SHP77 (cell line): ENCODE results near the gene NLRC3.

Source experiments
- DNase-seq, 2 experiments: peaks; one replicate each; lab custom pipeline; 2025; lab: John Stamatoyannopoulos, UW

The NLRC3 gene

DNA sequence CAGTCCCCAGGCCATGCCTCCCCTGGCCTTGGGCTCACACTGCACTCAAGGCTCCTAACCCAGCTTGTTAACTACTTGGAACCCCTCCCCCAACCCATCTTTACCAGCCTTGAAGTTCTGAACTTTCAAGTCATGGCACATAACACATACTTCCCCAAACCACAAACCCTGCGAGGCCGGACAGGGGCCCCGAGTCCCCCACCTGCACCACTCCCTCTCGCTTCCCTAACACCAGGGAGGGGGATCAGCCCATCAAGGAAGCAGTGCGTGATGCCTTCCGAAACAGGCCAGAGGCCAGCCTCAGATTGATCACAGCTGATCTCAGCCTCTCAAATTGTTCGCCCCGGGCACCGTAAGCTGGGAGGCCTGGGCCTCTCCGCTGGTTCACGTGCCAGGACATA lies 3.0 kb upstream of the NLRC3 start:
- DNase-seq: no peak

DNA sequence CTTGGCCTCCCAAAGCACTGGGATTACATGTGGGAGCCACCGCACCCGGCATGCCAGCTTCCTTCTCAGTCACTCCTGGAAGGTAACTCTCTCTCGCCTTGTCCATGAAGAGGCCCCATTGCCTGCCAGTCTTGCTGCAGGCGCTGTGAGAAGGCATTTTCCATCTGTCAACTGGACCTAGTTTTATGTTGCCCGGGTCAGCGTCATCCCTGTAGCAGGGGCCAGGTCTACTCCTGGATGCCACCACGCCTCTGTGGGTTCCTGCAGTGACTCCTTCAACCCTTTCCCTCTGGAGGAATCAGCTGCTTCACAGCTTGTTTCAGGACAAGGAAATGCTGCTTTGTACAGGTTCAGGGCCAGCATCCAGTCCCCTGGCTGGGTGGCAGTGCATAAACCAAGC lies 2.6 kb upstream of the NLRC3 start:
- no peak for DNase-seq

DNA sequence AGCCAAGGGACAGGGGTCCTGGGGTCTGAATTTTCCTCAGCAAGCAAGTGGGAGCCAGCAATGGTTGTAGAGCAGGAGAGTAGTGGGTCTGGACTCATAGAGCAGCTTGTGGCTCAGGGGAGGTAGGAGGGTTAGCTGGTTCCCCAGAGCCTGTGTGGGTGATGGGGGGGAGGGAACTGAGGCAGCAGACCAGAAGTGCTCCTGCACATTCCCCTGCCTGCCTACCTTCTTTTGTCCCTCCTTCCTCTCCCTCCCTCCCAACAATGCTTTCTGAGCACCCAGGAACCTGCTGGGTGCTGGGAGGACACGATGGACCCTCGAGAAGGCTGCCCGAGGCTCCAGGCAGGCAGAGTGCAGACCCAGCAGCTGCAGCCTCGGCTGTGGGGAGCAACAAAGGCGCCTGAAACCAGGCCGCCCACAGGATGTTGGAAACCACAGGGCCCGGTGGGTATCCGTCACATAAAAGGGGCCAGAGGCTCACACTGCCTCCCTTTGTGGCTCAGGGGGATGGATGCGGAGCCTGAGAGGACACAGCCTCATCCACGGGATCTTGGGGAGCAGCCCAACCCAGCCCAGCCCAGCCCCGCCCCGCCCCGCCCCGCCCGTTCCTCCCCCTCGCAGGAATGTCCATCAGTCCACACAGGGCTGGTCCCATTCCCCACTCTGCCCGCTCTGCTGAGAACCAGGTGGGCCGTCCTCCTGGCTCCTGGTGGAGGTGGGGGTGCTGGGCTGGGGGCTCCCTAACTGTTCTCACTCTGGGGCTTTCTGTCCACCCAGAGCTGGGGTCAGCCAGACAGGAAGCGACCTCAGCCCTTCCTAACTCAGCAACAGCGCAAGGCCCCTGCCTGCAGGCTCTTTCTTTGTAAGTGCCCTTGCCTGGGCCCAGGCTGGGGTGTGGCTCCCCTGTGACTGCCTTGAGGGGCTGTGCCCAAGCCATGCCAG lies 1.7 kb upstream of the NLRC3 start:
- DNase-seq: no peak

DNA sequence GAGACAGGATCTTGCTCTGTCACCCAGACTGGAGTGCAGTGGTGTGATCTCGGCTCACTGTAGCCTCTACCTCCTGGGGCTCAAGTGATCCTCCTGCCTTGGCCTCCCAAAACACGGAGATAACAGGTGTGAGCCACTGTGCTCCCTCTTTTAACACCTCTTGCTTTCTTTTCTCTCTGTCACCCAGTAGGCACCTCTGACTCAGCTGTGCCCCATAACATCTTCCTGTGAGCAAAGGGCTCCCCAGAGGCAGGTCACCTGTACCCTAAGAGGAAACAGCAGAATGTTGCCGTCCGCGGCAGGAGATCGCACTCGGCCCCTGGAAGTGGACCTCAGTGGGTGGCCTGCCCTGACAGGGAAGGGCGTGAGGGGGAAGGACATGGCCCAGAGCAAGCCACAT lies 918 bp upstream of the NLRC3 start:
- DNase-seq: no peak

DNA sequence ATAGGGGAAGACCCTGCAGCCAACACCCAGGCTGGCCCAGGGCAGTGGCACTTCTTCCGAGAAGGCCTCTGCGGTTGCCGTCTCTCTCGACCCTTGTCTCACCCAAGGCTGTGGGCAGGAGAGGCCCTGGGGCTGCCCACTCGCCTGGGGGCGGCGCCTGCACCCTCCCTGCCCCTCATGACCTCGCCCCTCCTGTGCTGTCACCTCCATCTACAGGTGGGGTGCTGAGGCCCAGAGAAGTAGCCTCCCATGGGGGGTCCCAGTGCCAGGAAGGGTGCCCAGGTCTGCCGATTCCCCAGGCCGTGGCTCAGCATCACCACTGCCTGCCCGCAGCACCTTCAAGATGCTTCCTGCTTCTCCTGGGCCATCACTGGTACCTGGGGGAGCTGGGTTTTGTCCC lies 992 bp downstream of the NLRC3 start:
- no peak for DNase-seq

DNA sequence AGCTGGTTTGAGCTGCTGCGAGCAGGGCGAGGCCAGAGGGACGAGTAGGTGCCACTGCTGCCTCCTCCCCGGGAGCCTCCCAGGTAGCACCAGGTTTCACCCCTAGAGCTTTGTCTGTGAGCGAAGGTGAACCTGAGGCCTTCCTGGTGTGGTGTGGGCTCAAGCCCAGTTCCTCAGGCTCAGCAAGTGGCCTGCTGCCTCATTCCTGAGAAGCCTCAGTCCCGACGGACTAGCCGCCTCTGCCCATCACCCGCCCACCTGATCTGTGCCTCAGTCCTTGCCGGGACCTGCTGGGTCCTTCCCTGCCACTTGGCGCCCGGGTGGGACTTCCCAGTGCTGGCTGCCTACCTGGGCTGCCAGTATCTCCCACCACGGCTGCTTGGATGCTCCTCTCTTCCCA lies 1.7 kb downstream of the NLRC3 start:
- DNase-seq: no peak

DNA sequence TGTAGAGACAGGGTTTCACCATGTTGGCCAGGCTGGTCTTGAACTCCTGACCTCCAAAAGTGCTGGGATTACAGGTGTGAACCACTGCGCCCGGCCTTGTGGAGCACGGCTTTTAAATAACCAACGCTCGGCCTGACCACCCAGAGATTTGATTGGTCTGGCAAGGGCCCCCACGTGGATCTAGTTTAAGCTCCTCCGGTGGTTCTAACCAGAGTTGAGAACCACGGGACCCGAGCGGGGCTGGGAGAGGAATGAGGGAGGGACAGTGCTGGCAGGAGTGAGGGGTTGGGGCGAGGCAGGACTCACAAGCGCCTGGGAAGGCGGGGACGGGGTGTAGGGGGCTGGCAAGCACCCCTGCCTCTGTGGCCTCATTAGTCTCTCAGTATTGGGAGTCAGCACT lies 3.0 kb downstream of the NLRC3 start:
- DNase-seq: no peak

DNA sequence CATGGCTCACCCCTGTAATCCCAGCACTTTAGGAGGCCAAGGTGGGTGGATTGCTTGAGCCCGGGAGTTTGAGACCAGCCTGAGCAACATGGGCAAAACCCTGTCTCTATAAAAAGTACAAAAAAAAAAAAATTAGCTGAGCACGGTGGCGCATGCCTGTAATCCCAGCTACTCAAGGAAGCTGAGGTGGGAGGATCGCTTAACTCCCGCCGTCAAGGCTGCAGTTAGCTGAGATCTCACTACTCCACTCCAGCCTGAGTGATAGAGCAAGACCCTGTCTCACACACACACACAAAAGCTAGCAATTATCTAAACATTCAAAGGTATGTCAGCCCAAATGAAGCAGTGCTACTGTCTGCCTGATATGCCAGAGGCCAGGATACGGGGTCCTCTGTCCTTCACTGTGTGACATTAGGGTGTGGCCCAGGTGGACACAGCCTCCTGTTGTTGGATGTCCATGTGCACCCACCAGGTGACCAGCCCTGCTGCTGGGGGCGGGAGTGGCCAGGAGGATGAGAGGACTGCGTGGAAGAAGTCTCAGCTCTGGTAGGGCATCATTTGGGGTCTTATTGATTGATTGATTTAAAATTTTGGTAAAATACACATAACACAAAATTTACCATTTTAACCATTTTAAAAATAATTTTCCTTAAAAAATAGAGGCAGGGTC lies 3.9 kb downstream of the NLRC3 start:
- no peak for DNase-seq

DNA sequence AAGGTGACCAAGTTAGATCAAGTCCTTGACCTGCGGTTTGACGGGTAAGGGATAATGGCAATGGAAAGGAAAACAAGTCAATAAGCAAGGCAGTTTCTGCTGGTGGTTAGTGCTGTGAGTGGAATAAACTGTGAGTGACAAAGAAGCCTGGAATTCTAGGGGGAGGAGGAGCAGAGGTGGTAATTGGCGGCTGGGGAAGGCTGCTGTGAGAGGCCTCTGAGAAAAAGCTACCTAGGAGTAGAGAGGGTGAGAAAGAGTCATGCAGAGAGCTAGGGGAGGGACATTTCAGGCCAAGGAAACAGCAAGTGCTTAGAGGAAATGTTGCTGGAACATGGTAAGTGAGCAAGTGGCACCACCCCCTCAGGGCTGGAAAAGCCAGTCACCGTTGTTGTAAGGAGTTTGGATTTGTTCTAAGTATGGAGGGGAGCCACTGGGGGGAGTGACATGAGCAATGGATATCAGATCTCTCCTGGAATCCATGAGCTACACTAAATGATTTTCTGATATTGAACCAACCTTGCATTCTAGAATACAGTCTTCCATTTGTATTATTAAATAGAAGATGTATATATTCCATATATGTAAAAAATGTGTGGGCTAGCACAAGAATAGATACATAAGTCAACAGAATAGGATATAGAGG lies 6.7 kb downstream of the NLRC3 start:
- no peak for DNase-seq

DNA sequence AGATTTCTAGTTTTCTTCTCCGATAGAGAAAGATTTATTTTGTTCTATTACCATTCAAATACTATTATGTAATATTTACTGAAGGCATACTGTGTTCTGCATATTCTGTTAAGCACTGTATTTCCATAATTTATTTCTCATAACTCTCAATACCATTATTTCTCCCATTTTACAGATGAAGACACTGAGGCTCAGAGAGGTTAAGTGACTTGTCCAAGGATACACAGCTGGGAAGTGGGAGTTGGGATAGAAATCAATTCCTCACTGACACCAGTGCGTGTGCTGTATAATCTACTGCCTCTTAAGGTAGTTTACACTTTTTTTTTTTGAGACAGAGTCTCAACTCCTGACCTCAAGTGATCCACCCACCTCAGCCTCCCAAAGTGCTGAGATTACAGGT lies 7.4 kb downstream of the NLRC3 start:
- no peak for DNase-seq

DNA sequence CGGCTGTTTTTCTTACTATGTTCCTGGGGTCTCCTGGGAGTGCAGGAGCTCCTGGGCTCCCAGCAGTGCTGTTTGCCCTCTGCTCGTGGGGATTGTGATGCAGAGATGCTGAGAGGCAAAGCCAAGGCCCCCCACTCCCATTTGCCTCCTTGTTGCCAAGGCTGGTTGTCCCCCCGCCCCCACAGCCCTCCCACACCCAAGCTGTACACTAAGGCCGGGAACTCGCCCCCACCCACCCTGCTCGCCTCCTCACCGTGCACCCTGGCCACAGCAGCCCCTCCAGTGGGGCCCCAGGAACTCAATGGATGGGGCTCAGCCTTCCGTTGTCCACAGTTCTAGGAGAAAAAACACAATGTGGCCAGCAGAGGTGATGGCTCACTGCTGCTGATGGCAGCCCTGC lies 10.2 kb downstream of the NLRC3 start:
- no peak for DNase-seq

DNA sequence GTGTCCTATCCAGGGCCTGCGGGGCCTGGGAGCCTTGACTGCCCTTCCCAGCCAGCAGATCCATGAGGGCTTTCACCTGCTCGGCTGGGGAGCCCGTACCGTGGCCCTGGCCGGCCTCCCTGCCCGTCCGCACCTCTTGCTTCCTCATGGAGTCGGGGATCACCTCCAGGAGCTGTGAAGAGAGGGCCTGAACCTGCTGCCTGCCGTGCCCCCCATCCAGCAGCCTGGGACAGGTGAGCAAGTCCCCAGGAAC lies 12.4 kb downstream of the NLRC3 start:
- no peak for DNase-seq

DNA sequence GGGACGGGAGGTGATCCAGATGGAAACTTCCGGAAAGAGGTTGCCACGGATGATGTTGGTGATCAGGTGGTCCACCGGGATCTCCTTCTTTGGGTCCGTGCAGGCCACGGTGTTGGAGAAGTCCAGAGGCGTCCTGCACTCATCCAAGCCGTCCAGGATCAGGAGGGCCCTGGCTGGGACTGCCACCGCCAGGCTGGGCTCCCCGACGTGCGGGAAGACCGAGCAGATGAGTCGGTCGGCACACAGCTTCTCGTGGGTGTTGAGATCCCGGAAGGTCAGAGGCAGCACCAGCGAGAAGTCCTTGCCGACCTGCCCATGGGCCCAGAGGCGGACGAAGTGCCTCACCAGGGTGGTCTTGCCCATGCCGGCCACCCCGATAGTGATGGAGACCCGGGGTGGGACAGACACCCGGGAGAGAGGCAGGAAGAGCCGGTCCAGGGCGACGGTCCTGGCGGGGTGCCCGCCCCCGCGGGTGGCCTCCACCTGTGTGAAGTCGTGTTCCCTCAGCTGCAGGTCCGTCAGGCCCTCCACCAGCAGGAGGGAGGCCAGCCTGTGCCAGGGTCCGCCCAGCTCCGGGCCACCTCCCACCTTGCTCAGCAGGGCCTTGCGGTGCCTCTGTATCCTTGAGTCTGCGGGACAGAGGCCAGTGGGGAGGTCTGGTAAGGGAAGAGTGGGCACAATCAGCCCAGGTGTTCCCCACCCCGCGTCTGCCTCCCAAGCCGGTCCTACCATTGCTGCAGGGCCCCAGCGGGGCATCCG lies 12.9 kb downstream of the NLRC3 start:
- no peak for DNase-seq

DNA sequence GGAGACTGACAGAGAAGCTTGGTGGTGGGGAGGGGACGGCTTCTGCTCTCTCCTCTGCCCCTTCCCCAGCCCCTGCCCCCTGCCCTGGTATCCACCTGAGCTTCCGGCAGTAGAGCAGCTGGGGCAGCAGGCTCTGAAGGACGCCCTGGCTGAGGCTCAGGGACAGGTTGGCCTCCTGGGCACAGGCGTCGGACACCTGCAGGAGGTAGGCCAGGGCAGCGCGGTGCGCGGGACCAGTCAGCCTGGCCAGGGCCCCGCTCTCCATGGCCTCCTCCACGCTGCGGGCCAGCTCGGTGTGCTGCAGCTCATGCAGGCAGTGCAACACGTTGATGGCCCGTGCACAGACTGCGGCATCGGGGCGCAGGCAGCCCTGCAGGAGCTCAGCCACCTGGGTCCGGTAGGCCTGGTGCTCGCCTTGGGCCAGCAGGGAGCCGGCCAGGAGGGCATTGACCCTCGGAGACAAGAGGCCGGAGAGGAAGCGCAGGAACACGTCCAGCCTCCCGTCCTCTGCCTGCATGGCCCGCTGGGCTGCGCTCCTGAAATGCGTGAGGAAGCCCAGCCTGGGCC lies 14.2 kb downstream of the NLRC3 start:
- no peak for DNase-seq

DNA sequence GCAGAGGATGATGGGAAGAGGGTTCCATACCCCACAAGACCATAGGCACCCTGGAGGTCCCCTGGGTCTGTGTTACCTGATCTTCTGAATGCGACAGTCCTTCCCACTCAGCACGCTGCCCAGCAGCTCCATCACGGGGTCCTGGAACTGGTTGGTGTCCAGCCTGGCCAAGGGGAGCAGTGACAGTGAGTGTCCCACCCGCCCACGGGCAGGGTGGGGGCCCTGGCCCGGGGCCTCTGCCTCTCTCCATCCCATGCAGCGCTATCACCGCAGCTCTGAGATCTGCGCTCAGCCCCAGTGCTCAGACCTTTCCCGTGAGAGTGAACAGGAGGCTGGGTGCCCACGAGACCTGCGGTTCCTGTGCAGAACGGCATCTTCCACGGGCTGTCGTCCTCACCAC lies 15.6 kb downstream of the NLRC3 start:
- DNase-seq: no peak

DNA sequence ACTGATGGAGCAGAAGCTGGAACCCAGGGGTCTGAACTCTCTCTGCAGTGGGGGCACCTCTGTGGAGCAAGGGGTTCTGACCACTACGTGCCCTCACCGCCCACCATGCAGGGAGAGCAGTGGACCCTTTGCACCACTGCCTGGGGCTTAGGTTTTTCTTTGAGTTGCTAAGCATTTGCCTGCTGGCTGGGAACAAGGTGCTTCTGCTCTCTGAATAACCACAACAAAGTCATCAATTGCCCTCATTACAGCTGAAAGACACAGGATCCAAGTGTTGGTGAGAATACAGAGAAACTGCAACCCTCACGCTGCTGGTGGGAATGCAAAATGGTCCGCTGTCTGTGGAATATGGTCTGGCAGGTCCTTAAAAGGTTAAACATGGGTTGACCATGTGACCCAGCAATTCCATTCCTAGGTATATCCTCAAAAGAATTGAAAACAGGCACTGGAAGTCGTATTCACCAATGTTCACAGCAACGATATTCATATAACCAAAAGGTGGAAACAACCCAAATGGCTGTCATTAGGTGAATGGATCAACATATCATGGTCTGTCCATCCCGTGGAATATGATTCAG lies 22.8 kb downstream of the NLRC3 start:
- DNase-seq: no peak

DNA sequence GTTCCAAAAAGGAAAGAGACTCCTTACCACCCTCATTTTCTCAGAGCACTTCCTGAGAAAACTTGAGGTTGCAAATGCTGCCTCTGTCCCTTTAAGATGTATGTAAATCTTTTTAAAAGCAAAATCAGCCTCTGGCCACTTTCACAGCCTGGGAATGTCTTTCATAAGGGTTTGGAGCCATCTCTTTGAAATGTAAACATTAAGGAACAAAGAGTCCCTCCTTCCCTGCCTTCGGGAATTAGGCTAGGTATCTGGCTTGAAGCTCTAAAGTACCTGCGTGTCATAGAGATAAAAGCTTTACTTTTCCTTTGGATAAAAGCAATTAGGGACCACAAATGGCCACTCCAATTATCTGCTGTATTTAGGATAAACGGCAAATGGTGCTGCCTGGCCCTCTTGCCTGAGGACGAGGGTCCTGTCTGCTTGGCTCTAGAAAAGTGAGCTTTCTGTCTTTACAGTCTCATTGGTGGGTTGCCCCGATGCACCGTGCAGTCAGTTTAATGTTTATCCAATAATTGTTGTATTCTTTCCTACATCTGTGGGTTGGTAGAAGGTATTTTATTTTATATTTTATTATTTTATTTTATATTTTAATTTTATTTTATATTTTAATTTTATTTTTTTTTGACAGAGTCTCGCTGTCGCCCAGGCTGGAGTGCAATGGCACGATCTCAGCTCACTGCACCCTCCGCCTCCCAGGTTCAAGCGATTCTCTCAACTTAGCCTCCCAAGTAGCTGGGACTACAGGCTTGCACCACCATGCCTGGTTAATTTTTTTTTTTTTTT lies 23.9 kb downstream of the NLRC3 start:
- DNase-seq: no peak

DNA sequence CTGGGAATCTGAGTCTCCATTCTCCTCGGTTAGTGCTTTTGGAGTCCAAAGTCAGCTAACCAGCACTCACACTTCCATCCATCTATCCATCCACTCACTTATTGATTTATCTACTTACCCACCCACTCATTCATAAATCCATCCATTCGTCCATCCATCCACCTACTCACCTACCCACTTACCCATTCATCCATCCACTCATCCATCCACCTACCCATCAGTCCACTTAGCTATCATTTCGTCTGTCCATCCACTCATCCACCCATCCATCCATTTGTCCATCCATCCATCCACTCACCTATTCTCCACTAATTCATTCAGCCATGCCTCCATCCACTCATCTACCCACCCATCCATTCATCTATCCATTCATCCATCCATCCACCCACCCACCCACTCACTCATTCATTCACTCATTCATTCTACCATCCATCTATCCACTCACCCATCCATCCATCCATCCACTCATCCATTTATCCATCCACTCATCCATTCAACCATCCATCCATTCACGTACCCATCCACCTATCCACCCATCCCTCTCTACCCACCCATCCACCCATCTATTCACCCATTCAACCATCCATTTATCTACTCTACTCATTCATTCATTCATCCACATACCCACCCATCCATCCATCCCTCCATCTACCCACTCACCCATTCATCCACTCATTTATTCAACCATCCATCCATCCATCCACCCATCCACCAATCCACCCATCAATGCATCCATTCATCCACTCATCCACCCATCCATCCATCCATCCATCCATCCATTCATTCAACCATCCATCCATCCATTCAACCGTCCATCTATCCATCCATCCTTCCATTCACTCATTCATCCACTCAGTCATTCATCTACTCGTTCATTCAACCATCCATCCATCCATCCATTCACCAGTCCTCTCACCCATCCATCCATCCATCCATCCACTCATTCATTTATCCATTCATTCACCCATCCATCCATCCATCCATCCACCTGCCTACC lies 26.1 kb downstream of the NLRC3 start:
- DNase-seq: no peak

DNA sequence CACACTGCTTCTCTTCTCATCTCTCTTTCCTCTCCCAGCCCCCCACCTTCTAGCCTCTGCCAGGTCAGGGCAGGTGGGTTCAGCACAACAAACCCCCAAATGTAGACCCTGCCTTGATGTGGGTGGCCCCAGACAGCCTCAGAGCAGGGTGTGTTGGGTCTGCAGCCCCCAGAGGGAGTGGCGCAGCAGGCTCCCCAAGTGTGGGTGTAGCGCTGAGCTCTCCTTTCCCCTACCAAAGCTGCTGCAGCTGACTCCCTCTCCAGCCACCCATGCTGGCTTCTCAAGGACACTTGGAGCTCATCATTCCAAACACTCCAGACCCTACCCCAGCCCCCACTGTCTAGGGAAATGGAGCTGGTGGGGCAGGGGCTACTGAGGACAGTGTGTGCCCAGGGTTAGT lies 27.3 kb downstream of the NLRC3 start:
- no peak for DNase-seq

DNA sequence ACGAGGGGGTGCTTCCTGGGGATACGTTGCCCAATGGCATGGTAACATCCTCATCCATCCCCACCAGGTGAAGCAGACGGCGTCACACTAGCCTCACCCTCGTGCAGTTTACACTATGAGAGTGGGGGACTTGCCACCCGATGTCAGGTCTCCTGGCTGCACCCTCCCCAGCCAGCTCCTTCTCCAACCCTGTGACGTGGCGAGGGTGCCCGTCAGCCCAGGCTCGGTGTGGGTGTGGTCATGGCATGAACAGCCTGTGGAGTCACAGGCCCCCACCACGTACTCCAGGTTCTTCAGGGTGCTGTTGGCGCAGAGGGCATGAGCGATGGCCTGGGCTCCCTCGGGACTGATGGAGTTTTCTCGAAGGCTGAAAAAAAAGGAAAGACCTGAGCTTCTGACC lies 28.3 kb downstream of the NLRC3 start:
- DNase-seq: no peak
